Activated CD4-positive, alpha-beta memory T cell treated with anti-CD3 and anti-CD28 coated beads, Interleukin-2, amount 10 ng/mL, durations not matched to agents 7 days and 5 days (primary cell): ENCODE results near the gene ADIPOR2. TPM values are rescaled to one million over a fixed set of nuclear protein-coding genes. Genes with fewer than 3 reads are reported as not detected.
"Not testable (repeated sequence)": the region's sequence is repeated elsewhere in the genome, so short reads cannot be mapped to it uniquely, and the experiment has no call there.

Experiments
- CTCF ChIA-PET: fragments of 350-600 bp; sonication (Branson Sonifier 250); formaldehyde crosslinking; loops from one replicate; lab custom pipeline; 2021; ENCODE audit warnings: antibody characterized with exemption, inconsistent platforms; lab: Charles Lee
- POLR2A ChIA-PET: fragments of 350-600 bp; sonication (Branson Sonifier 250); formaldehyde crosslinking; loops from one replicate; lab custom pipeline; 2021; ENCODE audit warnings: antibody characterized with exemption; lab: Charles Lee
- DNase-seq: peaks from one replicate; pipeline ENCODE4 v3.0.0-alpha.2; 2020
- H3K27ac Mint-ChIP-seq: one replicate; pipeline ENCODE4 v1.8.0; 2021; ENCODE audit warnings: mild to moderate bottlenecking, mixed read lengths
- H3K27me3 Mint-ChIP-seq: one replicate; pipeline ENCODE4 v1.8.0; 2021; ENCODE audit warnings: mixed read lengths
- H3K36me3 Mint-ChIP-seq: one replicate; pipeline ENCODE4 v1.8.0; 2021; ENCODE audit warnings: low read depth, mixed read lengths
- H3K4me1 Mint-ChIP-seq: one replicate; pipeline ENCODE4 v1.8.0; 2021; ENCODE audit warnings: mixed read lengths
- H3K4me3 Mint-ChIP-seq: one replicate; pipeline ENCODE4 v1.8.0; 2021; ENCODE audit warnings: mild to moderate bottlenecking, mixed read lengths
- H3K9me3 Mint-ChIP-seq: one replicate; pipeline ENCODE4 v1.8.0; 2021; ENCODE audit warnings: mixed read lengths
- total RNA-seq, 2 experiments: library from RNA; stranded (reverse); gene quantifications; one replicate each; pipeline ENCODE4 v1.2.3, GENCODE V29; 2021

Gene ADIPOR2
- total RNA-seq, 2 experiments from 2014 or later, result 63.8 to 71.8 TPM

DNA sequence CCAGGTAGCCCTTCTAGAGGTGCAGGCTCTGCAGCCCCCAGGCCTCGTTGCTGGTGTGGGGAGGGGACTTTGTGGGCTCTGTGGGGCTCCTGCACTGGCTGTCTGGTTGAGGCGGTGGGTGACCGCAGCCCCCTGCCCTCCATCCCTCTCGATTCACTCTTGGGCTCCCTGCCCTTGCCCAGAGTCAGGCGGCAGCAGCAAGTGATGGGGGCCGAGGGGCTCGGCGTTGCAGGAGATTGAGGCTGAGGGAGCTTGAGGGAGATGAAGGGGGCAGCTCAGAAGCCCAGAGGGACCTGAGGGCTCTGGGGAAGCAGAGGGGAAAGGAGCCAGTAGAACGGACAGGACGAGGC, 120.0 kb downstream of the ADIPOR2 start:
- POLR2A ChIA-PET, result interaction anchor here (1.0 kb wide), 1 partner anchor 11 kb away, joined by 3 read pairs; no protein-coding TSS in a partner anchor
- CTCF ChIA-PET, result no interaction called here
- no peak for DNase-seq
- Mint-ChIP-seq H3K9me3 (no peaks in the 10 kb centered on the region), H3K36me3 (no peaks in the 10 kb centered on the region), H3K4me1 (peaks cover 36% of the 10 kb centered on the region), H3K27me3 (peaks cover 10% of the 10 kb centered on the region), H3K4me3 (peak overlapping the region; percentile 60), H3K27ac (peak overlapping the region; percentile 72)

DNA sequence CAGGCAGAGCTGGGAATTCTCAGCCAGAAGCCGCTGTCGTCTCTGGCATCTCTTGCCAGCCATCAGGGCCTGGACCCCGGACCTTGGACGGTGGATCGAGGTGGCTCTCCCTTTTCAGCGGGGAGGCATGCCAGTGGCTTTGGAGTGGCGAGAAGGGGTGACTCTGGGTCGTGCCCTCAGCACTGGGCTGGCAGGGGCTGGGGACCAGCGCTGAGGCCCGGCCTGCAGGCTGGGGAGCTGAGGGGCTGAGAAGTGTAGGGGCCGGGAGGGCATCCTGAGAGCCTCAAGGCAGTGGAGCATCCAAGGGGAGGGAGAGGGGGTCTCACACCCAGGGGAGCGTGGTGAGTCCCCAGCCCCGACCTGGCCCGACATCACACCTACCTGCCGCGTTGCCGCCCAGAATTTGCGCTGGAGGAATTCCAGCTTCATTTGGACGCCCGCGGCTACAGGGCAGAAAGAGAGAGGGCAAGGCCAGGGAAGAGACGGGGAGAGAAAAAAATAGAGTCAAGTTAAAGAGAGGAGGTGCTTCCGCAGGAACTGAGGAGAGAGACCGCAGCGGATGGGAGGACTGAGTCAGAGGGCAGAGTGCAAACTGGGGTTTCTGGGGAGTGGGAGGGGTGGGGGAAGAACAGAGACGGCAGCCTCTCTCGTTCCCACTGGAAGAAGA, 120.5 kb downstream of the ADIPOR2 start:
- peaks cover 36% of the 10 kb centered on the region for H3K4me1 Mint-ChIP-seq
- CTCF ChIA-PET, result no interaction called here
- POLR2A ChIA-PET, result interaction anchor here (1.0 to 2.1 kb wide), 3 partner anchors 10 to 15 kb away, joined by 3 to 6 read pairs (median 3); no protein-coding TSS in a partner anchor

DNA sequence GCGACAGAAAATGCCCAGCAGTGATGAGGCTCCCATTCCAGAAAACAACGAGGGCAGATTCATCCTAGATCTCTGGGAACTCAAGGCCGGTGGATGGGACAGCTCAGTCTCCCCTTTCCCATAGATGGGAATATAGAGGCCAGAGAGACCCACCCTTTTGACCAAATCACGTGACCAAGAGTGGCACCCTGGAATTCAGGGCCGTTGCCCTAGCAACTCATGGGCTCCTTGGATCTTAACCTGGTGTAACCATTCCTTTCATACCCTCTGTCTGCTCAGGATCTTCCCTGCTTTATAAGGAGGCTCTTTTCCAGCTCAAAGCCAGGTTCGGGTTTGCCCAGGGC, 121.0 kb downstream of the ADIPOR2 start:
- Mint-ChIP-seq H3K27me3 (peaks cover 14% of the 10 kb centered on the region), H3K4me3 (peak overlapping the region; percentile 60), H3K36me3 (no peaks in the 10 kb centered on the region), H3K4me1 (peaks cover 36% of the 10 kb centered on the region), H3K27ac (peak overlapping the region; percentile 72), H3K9me3 (no peaks in the 10 kb centered on the region)
- DNase-seq, result no peak
- POLR2A ChIA-PET, result interaction anchor here (1.0 to 2.1 kb wide), 3 partner anchors 11 to 15 kb away, joined by 3 to 6 read pairs (median 3); no protein-coding TSS in a partner anchor
- CTCF ChIA-PET, result interaction anchor here (1.8 kb wide), 1 partner anchor 128 kb away, joined by 8 read pairs; no protein-coding TSS in a partner anchor

More for the DNA sequence above, 120.5 kb downstream of the ADIPOR2 start:
- Mint-ChIP-seq H3K4me3 (peak overlapping the region; percentile 60), H3K27ac (peak overlapping the region; percentile 72), H3K9me3 (no peaks in the 10 kb centered on the region), H3K36me3 (no peaks in the 10 kb centered on the region), H3K27me3 (peaks cover 11% of the 10 kb centered on the region)
- peak; percentile 63 for DNase-seq

DNA sequence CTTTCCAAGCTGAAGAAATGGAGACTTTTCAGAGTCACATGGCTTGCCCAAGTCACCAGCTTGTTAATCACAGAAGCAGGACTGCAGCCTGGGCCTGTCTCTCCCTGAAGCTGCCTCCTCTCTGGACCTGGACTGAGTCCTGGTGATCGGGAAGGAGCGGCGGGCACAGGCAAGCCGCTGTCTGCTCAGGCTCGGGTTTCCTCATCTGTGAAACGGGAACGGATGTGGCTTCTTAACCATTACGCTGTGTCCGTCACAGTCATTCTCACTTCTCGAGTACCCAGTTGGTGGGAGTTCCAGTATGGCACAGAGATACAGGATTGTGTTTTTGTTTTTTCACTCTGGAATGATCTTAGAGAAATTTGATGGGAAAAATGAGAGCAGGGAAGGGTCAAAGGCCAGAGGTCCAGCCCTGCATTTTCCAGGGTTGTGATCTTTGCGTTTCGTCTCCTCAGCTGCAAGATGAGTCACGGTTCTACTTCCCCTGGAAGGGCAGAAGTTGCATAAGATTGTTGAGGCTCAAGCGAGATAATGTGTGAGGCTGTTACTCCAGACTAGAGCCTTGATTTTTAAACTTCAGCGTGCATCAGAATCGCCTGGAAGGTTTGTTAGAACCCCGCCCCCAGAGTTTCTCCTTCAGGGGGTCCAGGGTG, 121.9 kb downstream of the ADIPOR2 start:
- DNase-seq, result peak; percentile 22

DNA sequence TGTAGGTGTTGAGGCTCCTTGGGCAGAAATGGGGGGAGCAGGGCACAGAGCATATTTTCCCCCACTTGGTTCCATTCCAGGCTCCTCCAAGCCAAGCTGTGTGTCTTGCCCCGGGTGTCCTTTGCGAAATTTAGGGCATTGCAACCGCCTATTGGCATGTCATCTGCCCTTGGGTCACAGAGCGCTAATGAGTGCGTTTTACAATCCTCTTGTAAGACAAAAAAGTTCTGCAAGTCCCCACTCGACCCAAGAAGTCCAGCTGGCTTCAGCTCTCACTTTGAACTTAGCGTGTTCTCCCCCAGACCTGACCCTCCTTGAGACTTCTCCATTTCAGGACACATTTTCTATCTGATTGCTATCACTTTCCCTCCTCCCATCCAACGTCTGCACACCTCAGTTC, 123.4 kb downstream of the ADIPOR2 start:
- Mint-ChIP-seq H3K4me1 (peaks cover 24% of the 10 kb centered on the region), H3K36me3 (no peaks in the 10 kb centered on the region), H3K9me3 (no peaks in the 10 kb centered on the region), H3K27ac (no peak overlapping the region), H3K27me3 (peaks cover 18% of the 10 kb centered on the region), H3K4me3 (no peak overlapping the region)
- DNase-seq, result no peak
- ChIA-PET CTCF (interaction anchor here (1.0 to 1.8 kb wide), 2 partner anchors 126 to 161 kb away, joined by 4 to 5 read pairs; no protein-coding TSS in a partner anchor), POLR2A (interaction anchor here (1.3 kb wide), 1 partner anchor 19 kb away, joined by 3 read pairs; no protein-coding TSS in a partner anchor)

More for the DNA sequence above, 121.9 kb downstream of the ADIPOR2 start:
- CTCF ChIA-PET, result interaction anchor here (1.8 kb wide), 1 partner anchor 127 kb away, joined by 8 read pairs; no protein-coding TSS in a partner anchor
- Mint-ChIP-seq H3K36me3 (no peaks in the 10 kb centered on the region), H3K4me1 (peaks cover 33% of the 10 kb centered on the region), H3K27me3 (peaks cover 14% of the 10 kb centered on the region), H3K4me3 (peak overlapping the region; percentile 11), H3K9me3 (no peaks in the 10 kb centered on the region), H3K27ac (peak overlapping the region; percentile 74)
- POLR2A ChIA-PET, result interaction anchor here (1.1 to 2.1 kb wide), 2 partner anchors 12 to 16 kb away, joined by 3 to 6 read pairs; no protein-coding TSS in a partner anchor

DNA sequence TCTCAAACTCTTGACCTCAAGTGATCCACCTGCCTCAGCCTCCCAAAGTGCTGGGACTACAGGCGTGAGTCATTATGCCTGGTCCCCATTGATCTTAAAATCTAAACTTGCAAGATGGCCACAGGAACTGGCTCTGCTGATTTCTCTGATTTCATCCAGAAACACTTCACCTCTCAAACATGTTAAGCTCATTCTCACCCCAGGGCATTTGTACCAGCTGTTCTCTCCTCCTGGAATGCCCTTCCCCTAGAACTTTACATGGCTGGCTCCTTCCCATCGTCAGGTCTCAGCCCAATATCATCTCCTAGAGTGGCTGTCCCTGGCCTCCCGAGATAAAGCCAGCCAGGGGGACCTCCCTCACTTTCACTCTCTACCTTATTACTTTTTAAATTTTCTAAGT, 124.2 kb downstream of the ADIPOR2 start:
- POLR2A ChIA-PET, result no interaction called here
- Mint-ChIP-seq H3K4me3 (no peak overlapping the region), H3K9me3 (no peaks in the 10 kb centered on the region), H3K27me3 (peaks cover 27% of the 10 kb centered on the region), H3K36me3 (no peaks in the 10 kb centered on the region), H3K4me1 (peaks cover 21% of the 10 kb centered on the region), H3K27ac (no peak overlapping the region)
- CTCF ChIA-PET, result interaction anchor here (1.2 to 1.8 kb wide), 2 partner anchors 24 to 125 kb away, joined by 3 to 5 read pairs; no protein-coding TSS in a partner anchor
- no peak for DNase-seq

DNA sequence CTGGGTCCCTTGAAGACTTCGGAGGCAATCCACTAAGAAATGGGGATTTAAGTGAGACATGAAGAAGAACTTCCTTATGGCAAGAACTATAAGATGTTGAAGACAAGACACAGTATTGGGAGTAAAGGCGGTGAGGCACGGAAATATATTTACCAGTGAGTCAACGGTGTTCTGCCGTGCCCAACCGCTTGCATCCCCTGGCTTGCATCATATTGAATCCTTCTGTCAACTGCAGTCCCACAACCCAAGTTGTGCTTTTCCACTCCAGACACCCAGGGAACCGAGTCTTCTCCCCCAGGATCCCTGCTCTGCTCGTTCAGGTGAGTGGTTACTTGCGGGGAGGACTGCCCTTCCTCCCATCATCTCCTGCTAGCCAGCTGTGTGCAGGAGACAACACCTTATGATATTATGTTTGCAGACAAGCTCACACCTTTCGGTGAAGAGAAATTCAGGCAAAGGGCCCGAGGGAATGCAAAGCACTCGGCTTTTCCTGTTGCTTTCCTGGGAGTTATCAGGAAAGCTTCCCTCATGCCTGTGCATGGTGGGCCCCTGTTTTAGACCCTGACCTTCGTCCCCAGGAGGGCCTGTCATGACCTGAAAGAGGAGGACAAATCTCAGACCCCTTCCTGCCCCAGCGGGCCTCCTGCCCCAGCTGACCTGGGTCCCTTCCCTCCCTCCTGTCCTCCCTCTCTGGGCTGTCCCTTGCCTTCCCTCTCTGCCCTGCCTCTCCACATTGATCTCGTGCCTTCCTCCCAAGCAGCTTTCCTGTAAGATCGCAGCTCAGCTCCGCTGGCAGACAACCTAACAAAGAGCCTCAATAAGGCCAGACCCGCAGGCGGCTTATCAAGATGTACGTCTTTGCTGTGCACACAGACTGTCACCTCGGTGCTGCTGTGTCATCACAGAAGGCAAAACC, 125.2 kb downstream of the ADIPOR2 start:
- no peak for DNase-seq
- H3K27me3 Mint-ChIP-seq, result peaks cover 36% of the 10 kb centered on the region
- H3K4me1 Mint-ChIP-seq, result peaks cover 15% of the 10 kb centered on the region
- no peaks in the 10 kb centered on the region for H3K9me3 Mint-ChIP-seq
- POLR2A ChIA-PET, result no interaction called here
- no peak overlapping the region for H3K4me3 Mint-ChIP-seq
- no peak overlapping the region for H3K27ac Mint-ChIP-seq
- CTCF ChIA-PET, result interaction anchor here (1.2 kb wide), 1 partner anchor 25 kb away, joined by 3 read pairs; no protein-coding TSS in a partner anchor
- no peaks in the 10 kb centered on the region for H3K36me3 Mint-ChIP-seq

DNA sequence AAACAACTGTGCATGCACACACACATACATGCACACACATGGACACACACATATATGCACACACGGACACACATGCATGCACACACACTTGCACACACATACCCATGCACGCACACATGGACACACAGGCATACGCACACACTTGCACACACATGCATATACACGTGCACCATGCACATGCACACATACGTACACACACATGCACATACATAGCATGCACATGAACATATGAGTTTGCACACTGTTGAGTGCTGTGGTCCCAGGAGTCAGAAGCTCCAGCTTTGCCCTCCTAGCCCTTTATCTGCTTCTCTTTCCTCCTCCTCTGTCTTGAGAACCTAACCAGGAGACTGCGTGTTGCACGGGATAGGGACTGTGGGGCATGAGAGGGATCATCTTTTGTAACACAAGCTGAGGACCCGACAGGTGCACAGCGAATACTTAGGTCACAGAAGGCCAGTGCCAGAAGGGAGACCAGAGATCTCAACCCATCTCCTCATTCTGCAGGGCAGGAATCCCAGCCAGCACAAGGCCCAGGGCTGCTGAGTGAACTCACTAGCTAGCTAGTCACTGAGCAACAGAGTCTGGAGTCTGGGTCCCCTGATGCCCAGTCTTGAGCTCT, 126.0 kb downstream of the ADIPOR2 start:
- DNase-seq, result no peak
- H3K4me3 Mint-ChIP-seq, result no peak overlapping the region
- H3K4me1 Mint-ChIP-seq, result peaks cover 12% of the 10 kb centered on the region
- CTCF ChIA-PET, result no interaction called here
- H3K9me3 Mint-ChIP-seq, result no peaks in the 10 kb centered on the region
- POLR2A ChIA-PET, result interaction anchor here (0.8 kb wide), 1 partner anchor 123 kb away, joined by 4 read pairs; no protein-coding TSS in a partner anchor
- H3K27ac Mint-ChIP-seq, result no peak overlapping the region
- H3K36me3 Mint-ChIP-seq, result no peaks in the 10 kb centered on the region
- peaks cover 39% of the 10 kb centered on the region for H3K27me3 Mint-ChIP-seq

DNA sequence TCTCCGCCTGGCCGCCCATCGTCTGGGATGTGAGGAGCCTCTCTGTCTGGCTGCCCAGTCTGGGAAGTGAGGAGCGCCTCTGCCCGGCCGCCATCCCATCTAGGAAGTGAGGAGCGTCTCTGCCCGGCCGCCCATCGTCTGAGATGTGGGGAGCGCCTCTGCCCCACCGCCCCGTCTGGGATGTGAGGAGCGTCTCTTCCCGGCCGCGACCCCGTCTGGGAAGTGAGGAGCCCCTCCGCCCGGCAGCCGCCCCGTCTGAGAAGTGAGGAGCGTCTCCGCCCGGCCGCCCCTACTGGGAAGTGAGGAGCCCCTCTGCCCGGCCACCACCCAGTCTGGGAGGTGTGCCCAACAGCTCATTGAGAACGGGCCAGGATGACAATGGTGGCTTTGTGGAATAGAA, 127.1 kb downstream of the ADIPOR2 start:
- H3K36me3 Mint-ChIP-seq, DNase-seq, CTCF ChIA-PET, H3K4me1 Mint-ChIP-seq, H3K27ac Mint-ChIP-seq, H3K4me3 Mint-ChIP-seq, H3K9me3 Mint-ChIP-seq, POLR2A ChIA-PET: not testable (repeated sequence)
- H3K27me3 Mint-ChIP-seq, result peaks cover 43% of the 10 kb centered on the region

DNA sequence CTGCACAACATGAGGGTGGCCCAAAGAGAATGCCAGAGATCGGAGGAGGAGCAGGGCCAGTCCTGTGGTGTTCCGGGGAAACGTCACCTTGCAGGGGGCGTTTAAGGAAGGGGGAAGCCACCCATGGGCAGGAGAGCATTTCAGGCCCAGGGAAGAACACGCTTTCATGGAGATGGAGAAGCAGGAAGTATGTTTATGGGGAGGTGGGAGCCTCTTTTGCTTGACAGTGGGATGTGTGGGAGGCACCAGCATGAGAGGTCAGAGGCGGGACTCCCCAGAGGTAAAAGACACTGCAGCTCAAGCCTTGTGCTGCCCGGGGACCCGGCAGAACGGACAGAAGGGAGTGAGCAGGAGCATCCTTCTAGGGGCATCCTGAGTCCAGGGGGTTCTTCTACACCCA, 128.2 kb downstream of the ADIPOR2 start:
- Mint-ChIP-seq H3K4me1 (peaks cover 4% of the 10 kb centered on the region), H3K4me3 (no peak overlapping the region), H3K27ac (no peak overlapping the region), H3K27me3 (peaks cover 39% of the 10 kb centered on the region), H3K9me3 (no peaks in the 10 kb centered on the region), H3K36me3 (no peaks in the 10 kb centered on the region)
- ChIA-PET CTCF (no interaction called here), POLR2A (no interaction called here)
- DNase-seq, result no peak

DNA sequence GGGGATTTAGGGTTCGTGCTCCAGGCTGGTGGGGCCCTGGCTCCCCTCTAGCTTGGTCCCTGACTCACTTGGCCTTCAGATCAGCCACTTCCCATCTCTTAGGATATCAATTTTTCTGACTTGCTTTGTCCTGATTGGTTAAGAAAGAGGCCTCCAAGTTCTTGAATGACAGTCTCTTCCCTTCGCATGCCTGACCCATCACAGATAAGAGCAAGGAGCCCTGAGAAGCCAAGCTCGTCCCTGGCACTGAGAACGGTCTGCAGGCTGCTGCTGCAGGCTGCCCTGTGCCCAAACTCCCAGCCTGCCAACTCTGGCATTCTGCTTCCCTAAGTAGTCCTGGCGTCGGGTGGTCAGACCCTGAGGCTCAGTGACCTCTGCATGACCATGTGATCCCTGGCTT, 128.7 kb downstream of the ADIPOR2 start:
- Mint-ChIP-seq H3K4me3 (no peak overlapping the region), H3K4me1 (peaks cover 4% of the 10 kb centered on the region), H3K36me3 (no peaks in the 10 kb centered on the region), H3K27me3 (peaks cover 37% of the 10 kb centered on the region), H3K27ac (no peak overlapping the region), H3K9me3 (no peaks in the 10 kb centered on the region)
- POLR2A ChIA-PET, result no interaction called here
- CTCF ChIA-PET, result no interaction called here
- DNase-seq, result no peak

DNA sequence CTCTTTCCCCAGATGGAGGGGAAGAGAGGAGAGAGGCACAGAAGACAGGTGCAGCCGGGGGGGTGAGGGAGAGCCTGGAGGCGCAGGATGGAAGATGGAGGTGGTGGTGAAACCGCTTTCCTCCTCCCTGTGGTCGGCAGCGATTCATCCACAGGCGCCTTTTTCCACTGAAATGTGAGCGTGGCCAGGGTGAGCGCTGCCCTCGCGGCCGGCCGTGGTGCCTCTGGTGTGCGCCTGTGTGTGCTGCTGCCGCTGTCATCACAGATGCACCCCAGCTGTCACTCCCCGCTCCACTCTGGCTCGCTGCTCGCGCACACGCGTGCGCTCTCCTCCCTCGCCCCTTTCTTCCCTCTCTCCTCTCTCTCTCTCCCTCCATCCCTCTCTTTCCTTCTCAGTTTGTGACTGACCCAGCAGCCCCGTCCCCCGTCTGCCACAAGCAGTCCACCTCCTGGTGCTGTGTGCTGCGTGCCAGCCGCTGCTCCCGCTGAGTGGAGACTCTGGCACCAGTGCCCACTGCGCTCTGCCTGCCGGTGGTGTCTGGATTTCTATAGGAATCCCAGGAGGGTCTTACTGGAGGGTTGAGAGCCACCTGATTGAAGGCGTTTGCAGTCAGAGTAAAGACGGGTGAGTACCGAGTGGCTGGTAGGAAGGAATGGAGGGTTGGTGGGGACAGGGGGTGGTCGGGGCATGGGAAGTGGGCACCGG, 129.5 kb downstream of the ADIPOR2 start, which contains the start of gene LRTM2:
LRTM2 (plus strand) TSS at position 375 of the 705 bp plus-strand sequence. CDS start 7,584 bp downstream, outside the sequence.
- H3K36me3 Mint-ChIP-seq, result no peaks in the 10 kb centered on the region
- ChIA-PET POLR2A (no interaction called here), CTCF (no interaction called here)
- peaks cover 33% of the 10 kb centered on the region for H3K27me3 Mint-ChIP-seq
- no peak within 1 kb of the TSS for H3K27ac Mint-ChIP-seq
- no peak within 1 kb of the TSS for H3K4me3 Mint-ChIP-seq
- H3K9me3 Mint-ChIP-seq, result no peaks in the 10 kb centered on the region
- no peak for DNase-seq
- H3K4me1 Mint-ChIP-seq, result peaks cover 4% of the 10 kb centered on the region
